ENCODE data around the gene AQR. TPM values are rescaled to one million over a fixed set of nuclear protein-coding genes. Genes with fewer than 3 reads are reported as not detected.
"Not testable (repeated sequence)": the region's sequence is repeated elsewhere in the genome, so short reads cannot be mapped to it uniquely, and the experiment has no call there.

AQR gene
- total RNA-seq, 1 experiment from 2014 or later: 45.1 TPM

DNA sequence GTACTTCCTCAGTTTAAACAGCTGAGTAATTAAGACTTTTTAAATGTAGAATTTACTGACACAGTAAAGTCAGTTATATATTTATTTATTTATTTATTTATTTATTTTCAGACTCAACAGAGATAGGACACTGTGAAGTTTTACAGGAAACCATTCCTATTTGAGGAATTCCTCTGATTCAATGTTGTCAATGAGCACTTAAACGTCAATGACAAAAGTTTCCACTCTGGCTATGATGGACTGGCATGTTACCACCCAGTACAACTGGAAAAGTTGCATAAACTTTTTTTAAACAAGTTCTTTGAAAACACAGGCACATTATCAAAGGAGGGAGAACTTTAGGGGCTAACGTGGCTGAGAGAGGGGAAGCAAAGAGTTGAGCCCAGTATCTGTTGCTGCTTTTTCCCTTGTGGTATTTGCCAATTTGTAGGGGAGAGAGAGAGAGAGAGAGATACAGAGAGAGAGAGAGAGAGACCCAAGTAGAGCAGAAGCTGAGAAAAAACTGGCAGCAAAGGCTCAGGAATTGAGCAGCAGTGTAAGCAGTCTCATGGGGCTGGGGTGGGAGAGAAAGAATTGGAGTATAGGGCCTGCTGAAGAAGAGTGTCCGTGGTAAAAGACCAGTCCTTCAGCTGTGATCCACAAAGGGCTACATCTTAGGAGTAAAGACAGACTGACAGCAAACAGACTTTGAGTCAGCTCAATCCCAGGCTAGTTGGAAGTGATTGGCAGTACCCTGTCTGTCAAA is 155.9 kb downstream of the AQR start:
- DNase-seq (ENCODE audit: low read depth): no peak

DNA sequence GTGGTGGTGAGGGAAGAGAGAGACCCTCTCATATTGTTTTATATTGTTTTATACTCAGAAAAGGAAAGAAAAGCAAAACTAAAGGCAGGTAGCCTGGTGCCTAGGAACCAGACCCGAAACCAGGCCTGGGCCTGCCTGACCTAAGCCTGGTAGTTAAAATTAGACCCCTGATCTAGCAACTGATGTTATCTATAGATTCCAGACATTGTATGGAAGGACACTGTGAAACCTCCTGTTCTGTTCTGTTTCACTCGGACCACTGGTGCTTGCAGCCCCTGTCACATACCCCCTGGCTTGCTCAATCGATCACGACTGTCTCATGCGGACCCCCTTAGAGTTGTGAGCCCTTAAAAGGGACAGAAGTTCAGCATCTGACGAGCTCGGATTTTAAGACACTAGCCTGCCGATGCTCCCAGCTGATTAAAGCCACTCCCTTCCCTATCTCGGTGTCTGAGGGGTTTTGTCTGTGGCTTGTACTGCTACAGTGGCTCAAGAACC is 156.6 kb downstream of the AQR start:
- DNase-seq (ENCODE audit: low read depth): not testable (repeated sequence)

DNA sequence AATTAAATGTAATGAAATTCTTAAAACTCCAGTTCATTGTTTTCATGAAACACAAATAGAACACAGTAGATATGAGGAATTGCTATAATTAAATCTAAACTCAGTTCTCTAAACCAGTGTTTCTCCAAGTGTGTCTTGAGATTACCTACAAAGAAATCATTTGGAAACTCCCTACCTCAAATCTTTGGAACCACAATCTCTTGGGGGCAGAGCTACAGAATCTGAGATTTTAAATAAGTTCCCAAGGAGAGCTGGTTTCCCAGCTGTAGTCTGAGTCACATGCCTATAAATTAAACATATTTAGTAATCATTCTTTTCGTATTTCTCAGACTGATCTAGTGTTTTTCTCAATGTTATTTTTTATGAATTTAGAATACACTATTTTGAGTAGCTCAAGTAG is 157.2 kb downstream of the AQR start:
- DNase-seq (ENCODE audit: low read depth): peak; percentile 10

DNA sequence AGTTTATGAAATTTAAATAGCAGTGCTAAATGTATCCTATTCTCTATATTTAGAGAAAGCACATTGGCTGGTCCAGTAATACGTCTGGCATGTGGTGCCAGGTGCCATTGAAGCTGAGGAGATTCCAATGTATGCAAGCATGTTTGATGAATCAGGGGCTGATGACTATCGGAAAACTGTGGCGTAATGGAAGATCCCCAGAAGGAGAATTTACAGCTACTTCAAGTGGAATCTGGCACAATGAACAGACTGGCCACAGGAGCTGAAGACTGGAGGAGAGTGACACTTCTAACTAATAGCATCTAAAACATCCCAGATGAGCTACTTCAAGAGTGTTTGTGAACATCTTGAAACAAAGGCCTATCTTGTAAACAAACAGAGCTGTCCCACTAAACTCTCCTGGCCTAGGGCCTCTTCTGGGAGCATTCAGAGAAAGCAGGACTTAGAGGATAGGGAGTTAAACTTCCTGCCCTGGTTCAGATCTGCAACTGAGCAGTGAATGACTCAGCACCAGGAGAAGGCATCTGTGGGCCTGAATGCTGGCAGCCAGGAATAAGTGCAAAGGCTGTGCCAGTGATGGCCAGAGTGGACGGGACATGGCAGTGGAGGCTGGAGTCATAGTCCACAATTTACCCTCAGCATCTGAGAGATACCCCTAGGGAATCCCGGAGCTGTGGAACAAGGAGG is 159.0 kb downstream of the AQR start:
- DNase-seq (ENCODE audit: low read depth): peak; percentile 95

DNA sequence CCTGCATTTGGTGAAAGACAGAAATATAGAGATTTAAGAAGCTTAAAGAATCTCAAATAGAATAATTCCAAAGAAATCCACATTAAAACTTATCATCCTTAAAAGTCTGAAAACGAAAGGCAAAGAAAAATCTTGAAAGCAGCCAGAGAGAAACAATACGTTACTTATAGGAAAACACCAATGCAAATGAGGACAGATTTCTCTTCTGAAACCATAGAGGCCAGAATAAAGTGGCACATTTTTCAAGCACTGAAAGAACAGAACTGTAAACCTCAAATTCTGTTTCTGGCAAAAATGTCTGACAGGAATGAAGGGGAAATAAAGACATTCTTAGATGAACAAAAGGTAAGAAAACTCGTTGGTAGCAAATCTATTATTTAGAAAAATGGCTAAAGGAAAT is 160.4 kb downstream of the AQR start:
- no peak for DNase-seq (ENCODE audit: low read depth)

DNA sequence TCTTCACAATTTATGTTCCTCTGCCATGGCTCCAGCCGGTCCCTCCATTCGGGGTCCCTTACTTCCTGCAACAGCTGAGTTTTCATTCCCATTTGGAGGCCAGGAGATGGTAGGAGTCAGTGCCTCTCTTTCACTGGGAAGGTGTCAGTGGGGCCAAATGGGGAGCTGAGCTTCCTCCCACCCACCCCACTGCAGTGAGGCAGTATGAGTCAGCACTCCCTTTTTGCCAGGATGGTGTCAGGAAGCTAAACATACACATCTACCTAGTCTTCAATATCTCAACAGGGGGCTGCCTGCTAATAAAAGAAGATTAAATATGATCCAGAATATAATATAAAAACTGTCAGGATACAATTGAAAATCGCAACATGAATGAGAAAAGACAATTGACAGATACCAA is 161.5 kb downstream of the AQR start:
- DNase-seq (ENCODE audit: low read depth): peak; percentile 59

DNA sequence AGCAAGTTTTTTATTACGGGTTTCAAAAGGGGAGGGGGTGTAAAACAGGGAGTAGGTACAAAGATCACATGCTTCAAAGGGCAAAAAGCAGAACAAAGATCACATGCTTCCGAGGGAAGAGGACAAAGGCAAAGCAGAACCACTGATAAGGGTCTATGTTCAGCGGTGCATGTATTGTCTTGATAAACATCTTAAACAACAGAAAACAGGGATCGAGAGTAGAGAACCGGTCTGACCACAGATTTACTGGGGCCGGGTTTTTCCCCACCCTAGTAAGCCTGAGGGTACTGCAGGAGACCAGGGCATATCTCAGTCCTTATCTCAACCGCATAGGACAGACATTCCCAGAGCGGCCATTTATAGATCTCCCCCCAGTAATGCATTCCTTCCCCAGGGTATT is 162.3 kb downstream of the AQR start:
- DNase-seq (ENCODE audit: low read depth): not testable (repeated sequence)

DNA sequence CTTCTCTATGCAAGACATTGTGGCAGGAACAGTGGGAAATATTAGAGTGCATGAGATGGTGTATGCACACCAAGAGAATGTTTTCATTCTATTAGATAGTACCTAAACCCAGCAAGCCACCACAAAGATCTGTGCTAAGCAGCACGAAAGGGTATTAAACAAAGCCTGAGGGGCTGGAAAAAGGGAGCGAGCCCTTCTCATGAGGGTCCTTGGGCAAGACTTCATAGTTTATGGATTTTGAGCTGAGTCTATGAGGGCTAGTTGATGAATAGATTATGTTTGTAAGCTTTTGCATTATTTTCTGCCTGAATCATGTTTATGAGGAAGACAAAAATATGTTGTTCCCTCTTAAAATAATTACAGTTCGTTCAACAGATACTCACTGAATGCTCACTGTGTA is 164.8 kb downstream of the AQR start:
- no peak for DNase-seq (ENCODE audit: low read depth)

DNA sequence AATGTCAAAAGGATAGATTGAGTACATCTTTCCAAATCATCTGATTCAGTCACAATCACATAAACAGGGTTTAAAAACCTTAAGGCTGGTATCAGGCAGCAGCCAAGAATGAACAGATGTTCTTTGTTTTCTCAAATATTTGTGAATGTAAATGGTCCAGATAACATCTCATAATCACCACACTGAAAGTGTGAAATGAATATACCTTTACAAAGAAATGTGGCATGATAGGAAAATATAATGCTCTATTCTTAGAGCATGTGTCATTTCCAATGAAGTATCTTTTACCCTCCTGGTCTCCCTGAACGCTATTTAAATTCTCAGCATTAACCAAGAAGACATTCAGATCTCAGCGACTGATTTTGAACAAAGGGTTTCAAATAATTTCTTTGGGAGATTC is 165.4 kb downstream of the AQR start:
- no peak for DNase-seq (ENCODE audit: low read depth)

DNA sequence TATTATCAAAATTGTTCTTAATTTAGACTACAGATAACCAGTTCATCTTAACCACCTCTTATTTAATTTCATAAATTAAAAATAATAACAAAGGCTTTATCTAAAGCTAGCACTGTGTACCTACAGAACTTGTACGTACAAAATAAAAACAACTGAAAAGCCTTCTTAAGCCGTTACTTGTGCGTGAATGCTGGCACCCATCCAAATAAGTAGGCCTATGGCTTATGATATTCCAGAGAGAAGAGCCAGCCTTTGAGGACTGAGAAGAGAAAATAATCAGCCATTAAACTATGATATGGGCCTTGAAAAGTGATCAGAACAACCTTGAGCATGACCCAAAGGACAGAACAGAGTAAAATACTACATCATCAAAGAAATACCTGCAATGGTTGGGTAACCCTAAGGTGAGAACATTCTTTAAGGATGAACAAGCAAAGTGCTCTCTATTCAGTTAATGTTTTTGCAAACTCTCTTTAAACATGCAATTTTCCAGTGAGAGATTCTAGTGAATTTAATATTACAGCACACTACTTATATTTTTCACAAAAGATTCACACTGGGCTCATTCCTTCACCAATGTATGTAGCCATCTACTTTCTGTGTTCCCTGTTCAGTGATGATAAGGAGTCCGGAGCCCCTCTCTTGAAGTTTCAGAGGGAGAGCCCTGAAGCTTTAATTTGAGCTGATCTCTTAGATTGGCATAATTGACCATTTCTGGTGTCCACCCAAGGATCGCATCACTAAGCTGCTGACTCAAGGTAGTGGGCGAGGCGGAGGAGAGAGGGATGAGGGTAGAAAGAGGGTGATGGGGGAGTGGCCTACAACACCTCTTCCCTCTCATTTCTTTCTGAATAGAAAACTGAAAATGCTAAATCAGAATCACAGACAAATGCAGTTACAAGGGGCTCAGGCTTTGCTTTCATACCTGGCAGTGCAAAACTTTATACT is 166.5 kb downstream of the AQR start:
- no peak for DNase-seq (ENCODE audit: low read depth)

DNA sequence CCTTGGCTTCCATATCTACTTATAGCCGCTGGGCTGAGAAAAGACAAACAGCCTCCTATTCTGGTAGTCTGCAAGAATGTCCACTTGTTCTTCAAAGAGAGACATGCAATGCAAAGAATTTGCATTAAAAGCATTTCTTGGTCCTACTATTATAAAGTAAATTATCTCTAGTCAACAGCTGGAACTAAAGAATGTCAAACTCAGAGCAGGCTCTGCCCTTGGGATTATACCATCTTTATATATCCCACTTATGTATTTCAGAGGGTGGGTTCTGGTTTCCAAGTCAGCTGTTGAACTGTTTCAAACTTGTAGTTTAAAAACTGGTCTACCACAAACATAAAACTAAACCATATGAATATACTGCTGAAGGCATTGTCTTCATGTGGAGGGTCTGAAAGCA is 167.2 kb downstream of the AQR start:
- no peak for DNase-seq (ENCODE audit: low read depth)

Other genes with a start within 250 kb of the AQR start
- gene GJD2, start 214.7 kb downstream of the AQR start, total RNA-seq (2014; rRNA removed; shearing (Covaris generic)): not detected in 2 replicates
- not detected in 2 replicates for gene ACTC1, start 174.2 kb downstream of the AQR start, total RNA-seq (2014; rRNA removed; shearing (Covaris generic))
- 23.4 and 24.4 TPM in 2 replicates for gene ZNF770, start 18.5 kb upstream of the AQR start, total RNA-seq (2014; rRNA removed; shearing (Covaris generic))
- gene NANOGP8, start 115.6 kb upstream of the AQR start, total RNA-seq (2014; rRNA removed; shearing (Covaris generic)): not detected in 2 replicates